Hepatic stellate cell (primary cell): Measurements from ENCODE around the gene EFS.

Source experiments
- DNase-seq: peaks from one replicate; pipeline ENCODE4 v3.0.0; 2011; ENCODE audit warnings: low spot score

The EFS gene

DNA sequence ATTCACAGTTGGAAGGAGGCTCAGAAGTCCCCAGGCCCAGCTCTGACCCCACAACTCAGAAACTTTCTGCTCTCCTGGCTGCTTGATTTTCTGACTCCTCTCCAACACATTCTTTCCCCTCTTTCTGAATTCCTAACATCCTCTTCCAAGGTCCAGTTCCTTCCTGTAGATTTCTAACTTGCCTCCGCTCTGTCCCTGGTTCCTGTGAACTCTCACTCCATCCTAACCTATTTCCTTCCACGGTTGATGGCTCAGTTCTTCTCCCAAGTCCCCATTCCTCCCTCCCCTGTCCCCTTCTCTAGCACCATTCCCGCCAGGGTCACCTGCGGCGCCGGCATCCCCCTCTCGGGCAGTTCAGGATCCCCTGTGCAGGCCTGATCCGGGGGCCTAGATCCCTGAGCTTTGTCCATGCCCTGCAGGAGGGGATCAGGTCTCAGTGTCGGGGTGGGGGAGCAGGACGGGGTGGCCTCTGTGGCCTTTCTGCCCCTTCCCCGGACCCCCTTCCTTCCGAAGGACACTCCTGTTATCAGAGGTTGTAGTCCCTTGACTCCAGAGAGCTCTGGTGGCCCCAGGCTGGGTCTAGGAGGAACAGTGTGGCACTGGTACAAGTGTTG lies 6.3 kb downstream of the EFS start:
- no peak for DNase-seq

DNA sequence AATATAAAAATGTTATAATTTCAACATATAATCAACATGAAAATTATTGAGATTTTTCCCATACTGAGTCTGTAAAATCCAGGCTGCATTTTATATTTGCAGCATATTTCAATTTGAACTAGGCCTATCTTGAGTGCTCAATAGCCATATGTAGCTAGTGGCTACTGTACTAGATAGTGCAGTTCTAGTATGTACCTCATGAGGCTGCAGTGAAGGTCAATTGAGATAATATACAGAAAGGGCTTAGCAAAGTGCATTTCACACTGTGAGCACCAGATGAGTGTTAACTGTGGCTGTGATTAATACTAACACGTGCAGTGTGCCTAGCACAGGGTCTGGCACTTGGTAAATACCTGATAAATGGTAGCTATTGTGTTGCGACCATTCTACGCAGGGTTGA lies 6.9 kb downstream of the EFS start:
- DNase-seq = no peak

DNA sequence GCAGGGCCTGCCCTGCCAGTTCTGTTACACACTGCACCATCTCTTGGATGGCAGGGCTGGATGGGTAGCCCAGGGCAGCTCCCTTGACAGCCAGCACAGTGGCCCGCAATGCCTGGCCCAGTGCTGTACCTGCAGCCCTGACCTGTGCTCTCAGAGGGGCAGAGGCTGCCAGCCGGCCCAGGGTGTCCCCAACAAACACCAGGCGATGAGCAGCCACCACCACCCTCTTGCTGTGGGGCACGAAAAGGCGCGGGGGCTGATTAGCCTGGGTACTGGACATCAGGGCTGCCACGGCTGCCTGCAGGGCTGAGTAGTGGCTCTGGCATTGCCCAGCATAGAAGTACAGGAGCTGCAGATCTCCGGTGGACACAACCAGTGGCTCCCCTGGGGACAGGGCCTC lies 7.7 kb downstream of the EFS start:
- DNase-seq = no peak

DNA sequence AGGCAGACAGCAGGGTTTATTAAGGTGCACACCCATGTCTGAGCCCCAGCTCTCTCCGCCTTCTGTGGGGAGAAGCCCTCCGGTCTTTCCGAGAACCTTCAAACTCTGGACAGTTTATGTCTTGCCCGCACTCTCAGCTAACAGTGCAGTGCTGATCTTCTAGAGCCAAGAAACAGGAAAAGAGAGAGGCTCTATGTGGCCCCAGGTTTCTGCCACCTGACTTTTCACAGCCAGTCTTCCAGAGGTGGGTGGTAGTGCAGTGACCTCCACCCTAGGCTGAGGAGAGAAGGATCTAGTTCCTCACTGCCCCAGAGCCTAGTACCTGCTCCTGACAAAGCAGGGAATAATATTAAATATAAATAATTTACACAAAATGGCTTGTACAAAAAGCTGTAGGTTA lies 8.3 kb downstream of the EFS start:
- DNase-seq = no peak

DNA sequence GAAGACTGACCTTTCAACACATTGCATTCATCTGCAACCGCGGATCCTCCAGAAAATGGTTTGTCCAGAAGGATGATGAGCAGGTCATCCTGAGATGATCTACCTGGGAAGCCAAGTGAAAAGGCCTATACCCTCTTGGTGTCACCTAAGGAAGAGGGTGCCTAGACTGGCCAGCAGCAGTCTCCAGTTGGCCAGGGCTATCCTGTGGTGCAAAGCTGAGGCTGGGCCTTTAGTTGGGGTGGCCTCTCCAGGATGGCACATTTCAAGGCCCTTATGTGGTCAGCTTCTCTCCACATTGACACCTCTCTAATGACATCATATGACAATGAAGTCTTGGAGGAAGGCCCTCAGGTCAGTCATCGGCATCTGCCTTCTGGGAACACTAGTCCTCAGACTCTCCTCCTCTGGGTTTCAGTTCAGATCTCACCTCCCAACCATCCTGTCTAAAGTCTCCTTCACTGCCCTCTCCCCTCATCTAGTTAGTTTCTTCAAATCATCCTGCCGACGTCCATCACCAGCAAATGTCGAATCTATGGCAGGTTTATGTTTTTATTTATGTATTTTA lies 9.0 kb downstream of the EFS start:
- DNase-seq = no peak

DNA sequence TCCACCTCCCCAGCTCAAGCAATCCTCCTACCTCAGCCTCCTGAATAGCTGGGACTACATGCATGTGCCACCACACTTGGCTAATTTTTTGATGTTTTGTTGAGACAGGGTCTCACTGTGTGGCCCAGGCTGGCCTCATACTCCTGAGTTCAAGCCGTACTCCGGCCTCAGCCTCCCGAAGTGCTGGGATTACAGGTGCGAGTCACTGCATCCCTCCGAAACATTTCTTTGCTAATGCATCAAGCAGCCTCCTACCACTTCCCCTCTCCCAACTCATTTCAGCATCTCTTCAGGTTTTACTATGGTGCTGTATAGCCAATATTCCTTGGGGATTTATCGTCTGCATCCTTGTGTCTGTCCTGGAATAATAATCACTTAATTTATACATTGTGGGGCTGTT lies 10.0 kb downstream of the EFS start:
- no peak for DNase-seq

DNA sequence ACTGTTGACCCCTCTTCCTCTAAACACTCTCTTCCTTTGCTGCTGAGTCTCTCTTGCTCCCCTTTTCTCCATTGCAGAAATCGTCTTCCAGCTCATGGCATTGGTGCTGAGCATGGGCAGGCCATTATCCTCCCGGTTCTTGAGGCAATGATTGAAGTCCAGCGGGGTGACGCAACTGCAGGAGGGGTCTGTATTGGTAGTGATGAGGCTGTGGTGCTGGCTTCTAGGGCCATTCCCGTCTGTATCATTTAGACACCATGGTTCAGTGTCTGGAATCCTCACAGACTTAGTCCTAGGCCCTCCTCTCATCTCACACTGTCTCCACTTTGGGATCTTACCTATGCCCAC lies 11.6 kb downstream of the EFS start:
- no peak for DNase-seq

DNA sequence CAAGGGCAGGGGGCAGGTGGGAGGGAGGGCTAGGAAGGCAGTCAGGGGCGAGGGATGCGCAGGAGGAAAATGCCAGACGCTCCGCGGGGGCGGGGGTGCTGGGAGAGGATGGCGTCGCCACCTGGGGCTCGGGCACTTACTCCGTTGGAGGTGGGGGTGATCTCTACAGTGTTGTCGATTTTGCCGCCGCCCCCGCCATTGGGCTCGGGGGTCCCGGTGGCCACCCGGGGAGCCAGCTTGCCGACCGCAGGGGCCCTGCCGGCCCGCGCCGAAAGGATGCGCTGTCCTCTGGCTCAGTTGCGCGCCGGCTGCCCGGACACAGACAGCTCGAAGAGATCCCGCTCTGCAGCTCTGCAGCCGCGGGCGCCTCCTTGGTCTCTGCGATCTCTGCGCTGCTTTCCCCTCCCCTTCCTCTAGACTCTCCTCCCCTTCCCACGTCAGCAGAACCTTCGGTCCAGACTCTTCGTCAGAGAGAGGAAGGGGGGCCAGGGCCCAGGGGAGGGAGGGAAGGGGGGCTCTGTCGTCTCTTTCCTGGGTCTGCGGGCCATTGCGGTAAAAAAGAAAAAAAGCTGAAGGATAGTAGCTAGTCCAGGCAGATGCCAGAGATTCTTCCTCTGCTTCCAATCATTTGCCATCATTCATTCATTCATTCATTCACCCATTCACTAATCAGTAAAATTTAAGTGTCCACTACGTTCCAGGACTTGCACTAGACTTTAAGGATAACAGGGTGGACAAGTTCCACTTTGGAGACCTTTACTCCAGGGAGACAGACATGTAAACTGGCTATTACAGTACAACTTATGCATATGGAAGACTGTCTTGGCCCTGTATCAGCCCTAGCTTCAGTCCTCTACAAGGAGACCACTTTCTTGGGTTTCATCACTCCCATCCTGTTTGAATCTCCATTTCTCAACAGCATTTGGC lies 12.2 kb downstream of the EFS start, which contains the start of gene SLC22A17:
TSS of gene SLC22A17 (minus strand) at position 382 of the 927 bp plus-strand sequence.
- DNase-seq = peak; percentile 92

DNA sequence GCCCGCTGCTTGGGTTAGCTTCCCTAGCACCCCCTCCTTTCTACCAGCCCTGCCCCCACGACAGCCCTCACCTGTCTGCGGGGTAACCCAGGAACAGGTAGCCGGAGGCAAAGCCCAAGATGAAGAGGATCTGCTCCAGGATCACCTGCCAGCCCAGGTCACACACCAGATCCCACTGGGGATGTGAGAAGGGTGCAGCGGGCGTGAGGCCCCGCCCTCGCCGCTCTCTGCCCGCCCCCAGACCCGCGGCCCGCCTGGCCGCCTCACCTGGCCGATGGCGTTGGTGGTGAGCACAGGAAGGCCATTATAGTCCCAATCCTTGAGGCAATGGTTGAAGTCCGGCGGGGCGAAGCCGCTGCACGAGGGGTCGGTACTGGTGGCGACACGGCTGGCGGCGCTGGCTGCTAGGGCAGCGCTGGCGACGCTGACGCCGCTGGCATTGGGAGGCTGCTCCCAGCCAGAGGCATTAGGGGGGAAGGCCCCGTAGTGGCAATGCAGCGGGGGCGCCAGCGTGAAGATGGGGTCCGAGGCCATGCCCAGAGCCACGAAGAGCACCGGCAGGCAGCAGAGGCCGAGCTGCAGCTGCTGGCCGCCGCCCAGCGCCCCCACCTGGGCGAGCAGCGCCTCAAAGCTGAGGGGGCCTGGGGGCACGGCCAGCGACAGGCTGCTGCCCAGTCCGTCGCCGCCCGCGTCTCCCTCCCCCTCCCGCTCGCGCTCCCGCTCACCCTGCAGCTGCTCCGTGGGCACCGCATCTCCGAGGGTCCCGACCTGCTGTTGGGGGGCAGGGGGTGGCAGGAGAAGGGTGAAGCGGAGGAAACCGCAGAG lies 13.1 kb downstream of the EFS start:
- DNase-seq = no peak

DNA sequence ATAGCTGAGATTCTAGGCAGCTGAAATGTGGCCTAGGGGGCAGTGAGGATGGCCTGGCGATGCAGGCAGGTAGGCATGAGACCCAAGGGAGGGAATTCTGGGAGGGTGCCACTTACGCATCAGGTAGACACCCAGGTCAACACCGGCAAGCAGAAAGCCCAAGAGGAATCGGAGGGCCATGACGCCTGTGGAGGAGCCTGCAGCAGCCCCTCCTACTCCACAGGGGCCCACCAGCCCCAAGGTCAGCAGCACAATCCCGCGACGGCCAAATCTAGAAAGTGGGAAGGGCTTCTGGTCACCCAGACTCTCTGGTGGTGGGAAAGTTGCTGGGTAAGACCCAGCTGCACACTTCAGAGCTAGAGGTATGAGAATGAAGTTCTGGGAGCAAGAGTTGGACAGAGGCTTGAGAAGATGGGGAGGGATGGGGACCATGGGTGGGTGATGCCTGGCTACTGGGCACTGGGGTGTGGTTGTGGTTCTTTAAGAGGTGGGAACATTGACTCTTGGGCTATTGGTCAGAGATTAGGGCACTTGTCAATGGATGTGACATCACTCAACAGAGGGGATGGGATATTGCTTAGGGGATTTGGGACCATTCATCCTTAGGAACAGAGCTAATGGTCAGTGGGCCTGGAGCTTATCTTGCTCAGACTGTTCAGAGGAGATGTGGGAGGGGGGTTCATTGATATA lies 15.7 kb downstream of the EFS start:
- no peak for DNase-seq

DNA sequence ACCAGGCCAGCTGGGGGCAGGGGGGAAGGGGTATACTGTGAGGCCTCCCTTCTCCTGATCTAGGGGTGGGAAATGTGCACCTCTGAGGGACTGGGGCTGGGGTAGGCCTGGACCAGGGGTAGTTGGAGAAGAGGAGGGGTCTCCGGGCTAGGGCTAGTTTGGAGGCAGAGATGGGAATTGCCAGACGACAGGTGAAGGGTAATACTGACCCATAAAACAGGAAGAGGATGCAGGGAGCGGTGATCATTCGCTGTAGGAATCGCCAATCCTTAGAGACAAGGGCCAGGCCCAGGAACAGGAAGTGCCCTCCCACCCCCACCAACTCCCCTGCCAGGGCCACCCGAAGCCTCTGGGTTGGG lies 16.7 kb downstream of the EFS start:
- DNase-seq = no peak

DNA sequence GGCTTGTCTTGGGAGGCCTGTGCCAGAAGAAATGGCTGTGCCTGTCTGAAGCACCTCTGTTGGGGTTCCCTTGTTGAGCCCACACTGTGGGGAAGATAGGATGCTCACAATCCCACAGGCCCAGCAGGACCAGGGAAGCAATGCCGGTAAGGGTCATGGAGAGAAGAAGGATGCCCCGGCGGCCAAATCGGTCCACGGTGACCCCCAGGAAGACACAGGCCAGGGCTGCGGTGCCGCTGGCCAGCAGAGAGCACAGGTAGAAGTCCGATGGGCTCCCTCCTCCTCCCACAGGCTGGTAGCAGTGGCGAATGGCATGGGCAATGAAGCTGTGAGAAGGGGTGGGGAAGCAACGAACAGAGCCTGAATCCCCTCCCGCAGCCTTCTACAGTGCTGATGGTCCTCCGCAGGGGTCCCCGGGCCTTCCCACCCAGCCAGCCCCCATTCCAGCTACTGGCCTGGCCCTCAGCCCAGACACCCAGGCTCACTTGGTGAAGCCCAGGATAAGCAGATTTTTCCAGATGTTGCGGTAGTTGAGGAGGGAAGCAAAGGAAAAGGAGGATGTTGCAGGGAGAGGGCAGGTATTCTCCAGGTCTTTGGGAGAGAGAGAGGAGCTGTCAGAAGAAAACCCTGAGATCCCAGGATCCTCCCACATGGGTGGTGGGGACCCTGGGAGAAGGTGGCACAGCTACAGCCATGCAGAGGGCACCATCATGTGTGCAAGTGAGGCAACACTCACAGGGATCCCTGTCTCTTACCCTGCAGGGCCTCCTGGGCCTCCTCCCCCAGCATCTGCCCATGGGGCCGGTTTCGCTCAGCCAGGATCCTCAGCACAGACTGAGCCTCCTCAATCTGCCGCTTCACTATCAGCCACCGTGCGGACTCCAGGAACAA lies 17.3 kb downstream of the EFS start:
- DNase-seq = no peak

DNA sequence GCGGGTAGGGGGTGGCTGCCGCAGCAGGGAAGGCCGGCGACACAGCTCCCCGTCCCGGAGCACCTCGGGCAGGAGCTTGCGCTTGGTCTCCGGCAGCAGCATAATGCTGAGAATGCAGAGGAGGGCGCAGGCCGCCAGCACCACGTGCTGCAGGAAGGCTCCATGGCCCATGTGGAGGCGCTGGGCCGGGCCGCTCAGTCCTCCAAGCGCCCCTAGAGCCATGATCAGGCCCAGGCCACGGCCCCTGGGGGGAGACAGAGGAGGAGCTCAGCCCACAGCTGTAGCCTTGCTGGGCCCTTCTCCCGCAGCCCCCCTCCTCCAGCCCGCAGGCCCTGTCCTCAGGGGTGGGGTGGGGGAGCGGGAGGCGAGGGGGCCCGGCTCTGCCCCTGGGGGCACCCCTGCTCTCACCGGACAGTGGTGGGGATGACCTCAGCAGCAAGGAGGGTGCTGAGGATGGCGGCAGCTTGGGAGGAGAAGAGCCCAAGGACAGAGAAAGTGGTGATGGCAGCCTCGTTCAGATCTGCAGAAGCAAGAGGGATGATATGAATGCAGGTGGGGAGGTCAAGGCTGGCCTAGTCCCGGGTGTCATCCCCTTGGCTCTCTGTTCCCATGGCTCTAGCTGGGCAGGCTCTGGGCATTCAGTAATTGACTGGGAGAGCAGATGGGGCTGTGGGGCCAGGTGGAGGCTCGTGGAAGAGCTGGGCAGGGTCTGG lies 18.1 kb downstream of the EFS start:
- DNase-seq = no peak

DNA sequence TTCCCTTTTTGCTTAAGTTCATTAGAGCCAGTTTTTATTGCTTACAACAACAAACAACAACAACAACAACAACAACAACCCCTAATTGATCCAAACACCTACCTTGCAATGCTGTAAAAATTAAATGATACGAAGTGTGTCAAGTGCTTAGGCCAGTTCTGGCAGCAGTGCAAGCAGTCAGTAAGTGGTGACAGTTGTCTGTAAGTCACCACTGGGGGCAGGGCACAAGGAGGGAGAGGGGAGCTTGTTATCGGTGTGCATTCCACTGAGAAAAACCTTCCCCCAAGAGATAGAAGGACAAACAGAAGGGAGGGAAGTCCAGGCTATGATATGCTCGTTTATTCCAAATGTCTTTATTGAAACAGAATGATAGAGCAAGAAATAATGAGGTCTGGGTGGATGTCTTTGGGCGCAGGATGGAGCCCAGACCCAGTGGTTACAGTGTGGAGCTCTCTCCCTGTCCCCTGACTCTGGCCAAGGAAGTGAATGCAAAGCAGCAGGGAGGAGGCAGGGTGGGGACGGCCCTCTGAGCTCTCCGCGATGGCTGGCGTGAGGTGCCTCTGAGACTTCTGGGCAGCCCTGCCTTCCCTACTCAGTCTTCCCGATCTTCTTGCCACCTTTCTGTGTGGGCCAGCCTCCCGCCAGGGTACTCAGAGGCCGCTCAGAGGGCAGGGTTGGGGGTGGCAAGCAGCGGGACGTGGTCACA lies 18.8 kb downstream of the EFS start:
- no peak for DNase-seq

DNA sequence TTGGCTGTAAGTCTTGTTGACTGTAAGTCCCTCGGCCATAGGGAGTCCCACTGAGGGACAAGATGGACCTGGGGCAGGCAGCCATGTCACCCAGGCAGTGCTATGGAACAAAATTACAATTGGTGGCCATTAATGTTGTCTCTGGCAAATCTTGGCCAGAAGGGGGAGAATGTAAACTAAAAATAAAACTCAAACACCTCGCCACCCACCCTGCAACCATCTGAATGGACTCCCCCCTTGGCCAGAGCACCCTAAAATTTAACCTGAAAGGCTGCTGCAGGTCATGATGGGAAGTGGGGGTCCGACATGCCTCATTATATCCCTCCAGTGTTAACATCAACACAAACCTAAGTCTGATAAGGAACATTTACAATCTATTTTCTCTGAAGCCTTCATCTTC lies 20.5 kb downstream of the EFS start:
- DNase-seq = no peak

DNA sequence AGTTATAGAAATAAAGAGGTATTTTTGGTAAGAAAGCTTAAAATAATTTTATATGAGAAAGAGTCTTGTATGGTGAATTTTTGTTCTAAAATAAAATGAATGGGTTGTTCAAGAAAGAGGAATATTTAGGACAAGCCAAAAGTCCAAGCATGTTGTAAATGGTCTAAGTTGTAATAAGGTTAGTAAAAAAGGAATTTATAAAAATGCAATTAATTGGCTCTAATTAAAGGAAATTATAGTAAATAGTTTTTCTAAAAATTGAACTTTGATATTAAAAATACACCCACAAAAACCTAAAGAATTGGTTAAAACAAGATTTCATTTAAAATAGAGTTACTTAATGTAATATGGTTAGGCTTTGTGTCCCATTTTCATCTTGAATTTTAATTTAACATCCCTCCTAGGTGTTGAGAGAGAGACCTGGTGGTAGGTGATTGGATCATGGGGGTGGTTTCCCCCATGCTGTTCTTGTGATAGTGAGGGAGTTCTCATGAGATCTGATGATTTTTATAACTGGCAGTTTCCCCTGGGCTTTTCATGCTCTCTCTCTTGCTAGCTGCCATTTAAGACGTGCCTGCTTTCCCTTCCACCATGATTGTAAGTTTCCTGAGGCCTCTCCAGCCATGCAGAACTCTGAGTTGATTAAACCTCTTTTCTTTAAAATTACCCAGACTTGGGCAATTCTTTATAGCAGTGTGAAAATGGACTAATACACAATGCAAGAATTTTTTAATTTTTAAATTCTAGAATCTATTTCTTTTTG lies 25.3 kb downstream of the EFS start:
- DNase-seq = no peak

DNA sequence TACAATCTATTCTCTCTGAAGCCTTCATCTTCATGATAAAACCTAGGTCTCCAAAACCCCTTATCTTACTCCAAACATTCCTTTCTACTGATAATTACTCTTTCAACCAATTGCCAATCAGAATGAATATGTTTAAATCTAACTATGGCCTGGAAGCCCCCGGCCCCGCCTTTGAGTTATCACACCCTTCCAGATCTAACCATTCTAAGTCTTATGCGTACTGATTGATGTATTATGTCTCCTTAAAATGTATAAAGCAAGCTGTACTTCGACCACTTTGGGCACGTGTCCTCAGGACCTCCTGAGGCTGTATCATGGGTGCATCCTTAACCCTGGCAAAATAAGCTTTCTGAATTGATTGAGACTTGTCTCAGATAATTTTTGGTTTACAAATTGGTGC lies 29.3 kb downstream of the EFS start:
- no peak for DNase-seq

DNA sequence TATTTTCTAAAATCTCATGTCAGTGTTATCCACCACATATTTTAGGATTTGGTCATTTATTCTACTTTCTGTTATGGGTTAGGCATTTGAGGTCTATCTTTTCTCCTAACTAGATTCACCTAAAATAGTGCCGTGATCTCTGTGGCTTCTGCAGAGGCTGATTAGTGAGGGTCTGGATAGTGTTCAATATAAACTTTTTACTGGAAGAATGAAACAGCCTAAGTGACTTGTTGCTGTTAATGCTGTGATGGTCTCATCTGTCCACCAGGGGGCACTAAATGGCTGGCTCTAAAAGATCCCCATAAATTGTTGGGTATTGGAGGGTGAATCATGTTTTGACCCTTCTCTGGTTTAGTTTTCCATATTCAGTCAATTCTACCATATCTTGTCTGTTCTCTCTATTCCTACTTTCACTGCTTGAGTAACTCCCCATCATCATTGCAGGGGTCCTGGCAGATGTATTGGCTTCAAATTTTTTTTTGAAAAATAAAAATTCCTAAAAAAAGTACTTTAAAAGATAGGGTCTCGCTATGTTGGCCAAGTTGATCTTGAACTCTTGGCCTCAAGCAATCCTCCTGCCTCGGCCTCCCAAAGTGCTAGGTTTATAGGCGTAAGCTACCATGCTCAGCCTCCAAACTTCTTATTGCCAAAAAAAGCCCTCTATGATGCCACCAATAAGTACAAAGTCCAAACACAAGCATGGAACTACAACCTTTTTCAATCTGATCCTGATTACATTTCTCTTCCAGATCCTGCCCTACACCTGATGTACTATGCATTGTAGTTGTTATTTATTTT lies 36.8 kb downstream of the EFS start:
- DNase-seq = peak; percentile 75
